Activated CD8-positive, alpha-beta memory T cell treated with anti-CD3 and anti-CD28 coated beads, Interleukin-2, amount 50 U/mL, for 24 hours (primary cell): ENCODE data around the gene DPH5.
"Not testable (repeated sequence)": the region's sequence is repeated elsewhere in the genome, so short reads cannot be mapped to it uniquely, and the experiment has no call there.

Experiments
- DNase-seq: peaks from one replicate; pipeline ENCODE4 v3.0.0-alpha.2; 2020; ENCODE audit errors: extremely low read depth

Gene DPH5

GRCh38 chr1:100989306-100990077 is 36.1 kb downstream of the DPH5 start:
- no peak for DNase-seq

DNA sequence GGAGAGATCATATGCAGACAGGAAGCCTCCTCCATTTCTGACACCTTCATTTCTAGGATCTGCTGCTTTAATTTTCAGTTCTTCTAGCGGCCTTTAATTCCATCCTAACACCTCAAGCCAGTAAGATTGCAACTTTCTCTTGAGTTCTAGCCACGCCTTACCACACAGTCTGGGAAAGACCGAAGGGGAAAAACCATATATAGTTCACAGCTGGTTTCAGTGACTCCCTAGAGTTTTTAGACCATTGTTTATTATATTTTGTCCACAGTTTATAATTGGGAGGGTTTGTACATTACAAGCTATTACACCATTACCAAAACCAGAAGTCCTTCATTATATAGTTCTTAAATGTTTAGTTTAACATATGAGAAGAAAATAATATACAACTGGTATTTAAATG is 37.5 kb downstream of the DPH5 start:
- DNase-seq: no peak

DNA sequence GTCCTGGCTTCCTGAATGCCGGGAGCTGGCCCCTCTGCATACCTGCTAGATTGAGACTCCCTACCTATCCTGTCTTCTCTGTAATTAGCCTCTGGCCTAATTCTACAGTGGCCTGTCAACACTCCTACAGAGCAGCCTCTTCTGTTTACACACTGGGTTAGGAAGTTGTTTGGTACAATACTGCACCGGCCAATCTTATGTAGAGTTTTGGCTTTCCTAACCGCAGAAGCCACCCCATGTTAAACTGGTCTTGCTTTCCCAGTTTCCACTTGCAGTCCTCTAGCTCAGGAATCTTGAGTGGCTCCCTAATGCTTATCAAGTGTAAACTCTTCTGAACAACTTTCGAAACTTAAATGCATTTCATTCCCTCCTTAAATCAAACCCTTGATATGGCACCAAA is 42.8 kb downstream of the DPH5 start:
- no peak for DNase-seq

DNA sequence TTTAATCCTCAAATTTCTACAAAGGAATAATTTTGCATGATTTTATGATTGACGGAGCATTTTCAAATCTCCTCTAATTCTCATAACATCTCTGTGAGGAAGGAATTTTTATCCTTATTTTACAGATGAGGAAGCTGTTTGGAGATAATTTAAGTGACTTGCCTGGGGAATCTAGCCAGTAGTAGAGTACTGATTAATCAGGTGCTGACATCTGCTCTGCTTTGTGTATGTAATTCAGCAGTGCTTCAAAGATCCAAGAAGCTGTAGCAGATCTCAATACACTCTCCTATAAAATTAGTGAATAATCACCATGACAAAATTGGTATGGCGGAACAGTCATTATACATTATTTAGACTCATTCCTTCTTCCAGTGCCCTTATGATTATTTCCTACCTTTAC is 46.0 kb downstream of the DPH5 start:
- DNase-seq: no peak

- no peak for DNase-seq
Measured at GRCh38 chr1:100976936-100977335, 48.6 kb downstream of the DPH5 start.

- DNase-seq: no peak
Measured at GRCh38 chr1:100972185-100972584, 53.4 kb downstream of the DPH5 start.

DNA sequence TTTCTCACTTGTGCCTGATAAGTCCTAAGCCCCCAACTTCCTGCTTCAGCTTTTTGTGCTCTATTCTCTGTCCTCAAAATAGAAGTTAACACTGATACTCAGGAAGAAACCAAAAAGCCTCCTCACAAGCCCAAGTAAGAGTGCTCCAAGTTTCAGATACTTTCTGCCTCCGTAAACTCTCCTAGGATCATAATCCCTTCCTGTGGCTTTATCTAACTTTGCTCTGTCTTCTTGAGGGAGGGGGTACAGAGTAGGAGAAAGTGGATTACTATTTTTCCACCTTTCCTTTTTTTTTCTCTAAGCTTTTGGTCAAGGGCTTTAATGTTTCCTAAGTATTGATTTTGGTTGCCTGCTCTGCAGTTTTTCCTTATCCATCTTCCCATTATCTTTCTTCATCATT is 54.6 kb downstream of the DPH5 start:
- DNase-seq: no peak

GRCh38 chr1:100969327-100969726 is 56.3 kb downstream of the DPH5 start:
- DNase-seq: no peak

- DNase-seq: no peak
Measured at GRCh38 chr1:100968621-100969020, 57.0 kb downstream of the DPH5 start.

GRCh38 chr1:100960098-100960497 is 65.5 kb downstream of the DPH5 start:
- DNase-seq: no peak

DNA sequence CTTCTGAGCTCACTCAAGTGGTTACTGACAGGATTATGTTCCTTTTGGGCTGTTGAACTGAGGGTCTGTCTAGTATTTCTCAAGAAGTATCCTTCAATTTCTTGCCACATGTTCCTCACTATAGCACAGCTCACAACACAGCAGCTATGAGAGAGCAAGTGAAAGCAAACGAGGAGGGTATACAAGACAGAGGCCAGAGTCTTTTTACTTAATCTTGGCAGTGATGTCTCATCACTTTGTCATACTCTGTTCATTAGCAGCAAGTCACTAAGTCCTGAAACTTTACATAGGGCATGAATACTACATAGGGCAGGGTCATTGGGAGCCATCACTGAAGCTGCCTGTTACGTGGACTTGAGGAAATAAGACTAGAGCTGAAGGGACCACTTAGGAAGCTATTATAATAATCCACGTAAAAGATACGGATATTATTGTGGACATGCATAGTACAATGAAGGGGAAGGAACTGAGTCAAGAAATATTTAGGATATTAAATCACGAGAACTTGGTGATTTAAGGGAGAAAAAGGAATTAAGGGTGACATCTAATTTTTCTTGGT is 66.0 kb downstream of the DPH5 start:
- DNase-seq: no peak

- no peak for DNase-seq
Measured at GRCh38 chr1:100955322-100955721, 70.3 kb downstream of the DPH5 start.

- DNase-seq: no peak
Measured at GRCh38 chr1:100953960-100954730, 71.4 kb downstream of the DPH5 start.

DNA sequence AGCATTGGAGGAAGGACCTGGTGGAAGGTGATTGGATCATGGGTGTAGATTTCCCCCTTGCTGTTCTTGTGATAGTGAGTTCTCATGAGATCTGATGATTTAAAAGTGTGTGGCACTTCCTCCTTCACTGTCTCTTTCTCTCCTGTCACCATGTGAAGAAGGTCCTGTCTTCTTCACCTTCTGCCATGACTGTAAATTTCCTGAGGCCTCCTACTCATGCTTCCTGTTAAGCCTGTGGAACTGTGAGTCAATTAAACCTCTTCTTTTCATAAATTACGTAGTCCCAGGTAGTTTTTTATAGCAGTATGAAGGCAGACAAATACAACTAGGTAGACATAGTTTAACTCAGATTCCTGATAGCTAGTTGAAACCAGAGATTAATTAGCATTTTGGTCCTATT is 72.6 kb downstream of the DPH5 start:
- DNase-seq: not testable (repeated sequence)

- no peak for DNase-seq
Measured at GRCh38 chr1:100952104-100952745, 73.4 kb downstream of the DPH5 start.

DNA sequence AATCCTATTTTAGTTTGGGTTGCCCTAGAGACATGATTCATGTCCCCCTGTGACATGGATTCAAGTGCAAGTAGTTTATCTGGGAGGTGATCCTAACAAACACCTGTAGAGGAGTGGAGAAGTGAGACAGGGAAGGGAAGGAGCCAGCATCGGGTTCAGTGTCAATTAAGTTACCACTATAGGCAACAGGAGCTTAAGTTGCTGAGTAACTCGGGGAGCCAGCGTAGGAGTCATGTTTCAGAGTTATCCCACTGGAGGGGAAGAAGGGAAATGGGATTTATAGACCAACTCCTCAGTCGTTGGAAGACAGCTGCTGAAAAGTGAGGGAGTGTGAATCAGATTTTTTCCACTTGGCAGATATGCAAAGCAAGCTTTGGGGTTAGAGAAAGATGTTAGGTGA is 74.8 kb downstream of the DPH5 start:
- DNase-seq: no peak

DNA sequence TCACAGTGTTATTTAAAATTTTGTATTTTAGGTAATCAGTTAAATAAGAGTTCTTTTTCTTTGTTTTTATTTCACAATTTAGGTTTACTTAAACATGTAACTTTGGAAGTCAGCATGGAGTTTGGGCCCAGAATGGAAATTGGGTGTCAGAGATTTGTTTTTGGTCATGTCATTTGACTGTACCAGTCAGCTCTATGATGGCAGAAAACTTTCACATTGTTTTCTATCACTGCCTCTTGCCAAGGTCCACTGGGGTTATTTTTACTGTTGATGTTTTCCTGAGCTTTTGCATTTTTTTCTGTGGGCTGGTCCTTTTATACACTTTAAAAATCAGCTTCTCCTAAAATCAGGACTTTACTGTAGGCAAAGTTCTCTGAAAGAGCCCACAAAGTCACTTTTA is 75.2 kb downstream of the DPH5 start:
- no peak for DNase-seq

GRCh38 chr1:100949515-100950158 is 75.9 kb downstream of the DPH5 start:
- not testable (repeated sequence) for DNase-seq

GRCh38 chr1:100948721-100949405 is 76.7 kb downstream of the DPH5 start:
- not testable (repeated sequence) for DNase-seq

- DNase-seq: not testable (repeated sequence)
Measured at GRCh38 chr1:100947816-100948215, 77.8 kb downstream of the DPH5 start.

- not testable (repeated sequence) for DNase-seq
Measured at GRCh38 chr1:100946064-100946463, 79.5 kb downstream of the DPH5 start.
